Gastroesophageal sphincter (tissue), 4 donors: ENCODE data around the gene DBP. TPM values are rescaled to one million over a fixed set of nuclear protein-coding genes. Genes with fewer than 3 reads are reported as not detected.

Source experiments
- ATAC-seq: fragments of 150-250 bp; one replicate; pipeline ENCODE4 v1.9.1; 2016; ENCODE audit warnings: mild to moderate bottlenecking, moderate library complexity
- H3K27ac ChIP-seq, 4 donors: fragments of 200-600 bp; sonication (generic) in 3 of 4; 1 replicate in 3 of 4; 2 replicates in 1 of 4; pipeline ENCODE4 v1.5.1; 2016 to 2019
- H3K27me3 ChIP-seq: fragments of 200-600 bp; sonication (generic); one replicate; pipeline ENCODE4 v1.5.1; 2019
- H3K36me3 ChIP-seq, 2 donors: fragments of 200-600 bp; sonication (generic); one replicate each; pipeline ENCODE4 v1.5.1; 2019; ENCODE audit warnings: control low read depth in 1 of 2
- H3K4me1 ChIP-seq, 3 donors: fragments of 200-600 bp; sonication (generic); 1 replicate in 2 of 3; 2 replicates in 1 of 3; pipeline ENCODE4 v1.5.1; 2016 to 2019; ENCODE audit warnings: control low read depth in 2 of 3
- H3K4me3 ChIP-seq, 2 donors: fragments of 200-600 bp; sonication (generic); one replicate each; pipeline ENCODE4 v1.5.1; 2019; ENCODE audit warnings: mild to moderate bottlenecking in 1 of 2, moderate library complexity in 1 of 2
- H3K9me3 ChIP-seq, 3 donors: fragments of 200-600 bp; sonication (generic); one replicate each; pipeline ENCODE4 v1.5.1; 2017 to 2019; ENCODE audit warnings: control low read depth in 2 of 3
- CTCF ChIP-seq, 4 experiments: fragments of 200-600 bp in 2 of 4; fragments of 450-650 bp in 2 of 4; sonication (generic) in 1 of 4; IDR thresholded peaks; one replicate each; pipeline ENCODE4 v1.5.1; 2017 to 2019; ENCODE audit warnings: antibody characterized with exemption in 4 of 4, mild to moderate bottlenecking in 2 of 4, moderate library complexity in 2 of 4
- EP300 ChIP-seq: sonication (generic); formaldehyde crosslinking; IDR thresholded peaks from one replicate; pipeline ENCODE4 v1.6.1; 2017; ENCODE audit warnings: antibody characterized with exemption, mild to moderate bottlenecking
- POLR2A ChIP-seq, 2 donors: fragments of 450-650 bp; IDR thresholded peaks; one replicate each; pipeline ENCODE4 v1.6.1; 2017; ENCODE audit warnings: antibody characterized with exemption in 2 of 2, mild to moderate bottlenecking in 2 of 2, moderate library complexity in 1 of 2
- POLR2AphosphoS5 ChIP-seq: sonication (generic); formaldehyde crosslinking; IDR thresholded peaks from one replicate; pipeline ENCODE4 v1.6.1; 2017; ENCODE audit warnings: antibody characterized with exemption
- WGBS, 2 donors: methylation state at CpG; one replicate each; pipeline ENCODE4 v1.1.5; 2018; ENCODE audit warnings: low coverage in 1 of 2; 5-methylcytosine and 5-hydroxymethylcytosine counted together
- total RNA-seq, 4 donors: library from RNA; depleted of rRNA; stranded (reverse); fragments of >200 nt; gene quantifications; one replicate each; pipeline ENCODE4 v1.1.0, GENCODE V29; 2016

DBP gene
- total RNA-seq, 4 donors from 2014 or later: 2.9 to 16.8 (median 8.9) TPM

GRCh38 chr19:48676487-48676886 is 39.3 kb upstream of the DBP start:
- Histone ChIP-seq H3K36me3 (no peaks in the 10 kb centered on the region), H3K27me3 (no peaks in the 10 kb centered on the region), H3K4me1 (peaks cover 0 to 11% (median 6%) of the 10 kb centered on the region in 3 donors), H3K4me3 (no peak overlapping the region), H3K27ac (no peak overlapping the region), H3K9me3 (no peaks in the 10 kb centered on the region)
- 93% methylated on average over 13 of the region's 17 CpGs; no CpG with 5 or more reads in 1 of the 2 donors for WGBS, 2 donors
- TF ChIP-seq POLR2A (IDR thresholded peaks at IDR 0.05) (no peak), POLR2AphosphoS5 (no peak), CTCF (IDR thresholded peaks at IDR 0.05) (no peak), EP300 (no peak)
- ATAC-seq: no peak

- Histone ChIP-seq H3K36me3 (no peaks in the 10 kb centered on the region), H3K27me3 (no peaks in the 10 kb centered on the region), H3K4me1 (peaks cover 0 to 11% (median 6%) of the 10 kb centered on the region in 3 donors), H3K4me3 (no peak overlapping the region), H3K27ac (no peak overlapping the region), H3K9me3 (no peaks in the 10 kb centered on the region)
- TF ChIP-seq POLR2A (IDR thresholded peaks at IDR 0.05) (no peak), POLR2AphosphoS5 (peak; percentile 12), CTCF (IDR thresholded peaks at IDR 0.05) (peak in 3 of 4 experiments; percentile 90 to 91 (median 90))
- WGBS, 2 donors: 56 to 81% methylated on average over 5 to 15 of the region's 28 CpGs
- ATAC-seq: peak; percentile 87
Observed at GRCh38 chr19:48674921-48675824, 38.0 kb upstream of the DBP start.

- Histone ChIP-seq H3K9me3 (no peaks in the 10 kb centered on the region), H3K36me3 (no peaks in the 10 kb centered on the region), H3K4me1 (peaks cover 0 to 11% (median 6%) of the 10 kb centered on the region in 3 donors), H3K4me3 (no peak overlapping the region), H3K27me3 (no peaks in the 10 kb centered on the region), H3K27ac (no peak overlapping the region)
- TF ChIP-seq POLR2A (IDR thresholded peaks at IDR 0.05) (no peak), POLR2AphosphoS5 (no peak), CTCF (IDR thresholded peaks at IDR 0.05) (no peak), EP300 (no peak)
- no peak for ATAC-seq
- WGBS, 2 donors: no CpG with 5 or more reads among the region's 19 CpGs
Observed at GRCh38 chr19:48674216-48674809, 37.1 kb upstream of the DBP start.

- no peak for ATAC-seq
- TF ChIP-seq POLR2AphosphoS5 (no peak), POLR2A (IDR thresholded peaks at IDR 0.05) (no peak), CTCF (IDR thresholded peaks at IDR 0.05) (no peak), EP300 (no peak)
- H3K4me3 ChIP-seq: no peak overlapping the region
- H3K27ac ChIP-seq: no peak overlapping the region
- 10 to 77% methylated on average over 2 to 4 of the region's 25 CpGs for WGBS, 2 donors
- no peaks in the 10 kb centered on the region for H3K36me3 ChIP-seq
- H3K4me1 ChIP-seq: peaks cover 0 to 11% (median 6%) of the 10 kb centered on the region in 3 donors
- no peaks in the 10 kb centered on the region for H3K27me3 ChIP-seq
- no peaks in the 10 kb centered on the region for H3K9me3 ChIP-seq
Observed at GRCh38 chr19:48673436-48674100, 36.4 kb upstream of the DBP start.
